ENCODE data around the gene PHF14. TPM values are rescaled to one million over a fixed set of nuclear protein-coding genes. Genes with fewer than 3 reads are reported as not detected.

The PHF14 gene
- total and polyA plus RNA-seq, 8 donors, result 18.9 to 140 (median 69.6) TPM

- intact Hi-C loops (cut with DNase I; ENCODE audit: low total_unique reads), result no loop called here
- no peak for DNase-seq
- no peaks in the 10 kb centered on the region for H3K4me1 ChIP-seq
- 50 to 83% (median 69%) methylated on average over 1 of the region's 1 CpG for WGBS, 5 donors
- H3K27ac ChIP-seq, result peak overlapping the region in 1 of 5 donors; percentile 26
- H3K27me3 ChIP-seq, result no peaks in the 10 kb centered on the region
- H3K4me3 ChIP-seq, result no peak overlapping the region
- H3K36me3 ChIP-seq, result no peaks in the 10 kb centered on the region
- TF ChIP-seq POLR2AphosphoS5 (IDR thresholded peaks at IDR 0.05), result no peak
- TF ChIP-seq EP300 (IDR thresholded peaks at IDR 0.05), result no peak
- TF ChIP-seq POLR2A (IDR thresholded peaks at IDR 0.05), result no peak
- H3K9me3 ChIP-seq, result no peaks in the 10 kb centered on the region
Observed at GRCh38 chr7:11203224-11203623, 229.6 kb downstream of the PHF14 start.

DNA sequence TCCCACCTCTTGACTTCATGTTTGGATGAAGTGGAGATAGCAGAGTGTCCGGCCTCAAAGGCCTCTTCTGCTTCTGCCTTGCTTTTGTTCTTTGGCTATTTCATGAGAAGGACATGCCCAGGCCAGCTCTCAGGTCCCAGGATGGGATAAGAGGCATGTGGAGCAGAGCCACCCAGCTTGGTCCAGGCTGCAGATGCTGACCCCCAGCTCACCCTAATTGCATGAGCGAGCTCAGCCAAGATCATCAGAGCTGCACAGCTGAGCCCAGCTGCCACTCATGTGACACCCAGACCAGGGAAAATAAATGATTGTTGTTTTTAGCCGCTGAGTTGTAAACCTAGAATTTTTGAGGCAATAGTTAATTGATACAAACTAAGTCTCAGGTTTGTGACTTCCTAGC lies 230.0 kb downstream of the PHF14 start:
- H3K27me3 ChIP-seq, result no peaks in the 10 kb centered on the region
- 68 to 82% (median 79%) methylated on average over 3 of the region's 3 CpGs for WGBS, 5 donors
- H3K27ac ChIP-seq, result peak overlapping the region in 1 of 5 donors; percentile 26
- TF ChIP-seq POLR2A (IDR thresholded peaks at IDR 0.05) (no peak), CTCF (IDR thresholded peaks at IDR 0.05) (no peak), POLR2AphosphoS5 (IDR thresholded peaks at IDR 0.05) (no peak), EP300 (IDR thresholded peaks at IDR 0.05) (no peak)
- no peaks in the 10 kb centered on the region for H3K9me3 ChIP-seq
- H3K4me3 ChIP-seq, result no peak overlapping the region
- intact Hi-C loops (cut with DNase I; ENCODE audit: low total_unique reads), result no loop called here
- DNase-seq, result peak in 1 of 2 donors; percentile 37
- H3K4me1 ChIP-seq, result no peaks in the 10 kb centered on the region
- H3K36me3 ChIP-seq, result no peaks in the 10 kb centered on the region

GRCh38 chr7:11206177-11206899 lies 232.7 kb downstream of the PHF14 start:
- 64 to 71% (median 66%) methylated on average over 4 of the region's 4 CpGs for WGBS, 5 donors
- H3K9me3 ChIP-seq, result no peaks in the 10 kb centered on the region
- intact Hi-C loops (cut with DNase I; ENCODE audit: low total_unique reads), result no loop called here
- H3K4me1 ChIP-seq, result no peaks in the 10 kb centered on the region
- H3K27ac ChIP-seq, result no peak overlapping the region
- no peak for DNase-seq
- no peaks in the 10 kb centered on the region for H3K27me3 ChIP-seq
- TF ChIP-seq POLR2AphosphoS5 (IDR thresholded peaks at IDR 0.05) (no peak), CTCF (IDR thresholded peaks at IDR 0.05) (no peak), EP300 (IDR thresholded peaks at IDR 0.05) (no peak), POLR2A (IDR thresholded peaks at IDR 0.05) (no peak)
- H3K36me3 ChIP-seq, result no peaks in the 10 kb centered on the region
- no peak overlapping the region for H3K4me3 ChIP-seq

DNA sequence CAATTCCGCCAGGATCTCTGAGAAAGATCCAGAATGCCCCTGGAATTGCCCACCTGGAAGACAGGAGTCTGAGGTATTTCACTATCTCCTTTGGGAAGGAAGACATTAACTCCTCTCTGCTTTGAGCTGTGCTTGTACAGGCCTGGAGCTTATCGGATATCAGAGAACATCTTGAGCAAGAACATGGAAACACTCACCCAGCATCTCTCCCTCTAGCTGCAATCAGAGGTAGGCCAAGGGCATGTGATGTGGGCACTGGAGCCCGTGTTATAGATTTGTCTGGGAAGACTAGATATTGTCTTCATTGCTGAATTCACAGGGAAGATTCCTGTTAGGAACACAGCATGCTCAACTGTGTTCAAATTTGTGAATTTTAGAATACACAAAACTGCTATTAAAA lies 233.9 kb downstream of the PHF14 start:
- no peak for DNase-seq
- Histone ChIP-seq H3K4me1 (peaks cover 0 to 9% (median 4%) of the 10 kb centered on the region in 4 donors), H3K9me3 (no peaks in the 10 kb centered on the region), H3K27me3 (no peaks in the 10 kb centered on the region), H3K27ac (no peak overlapping the region), H3K36me3 (no peaks in the 10 kb centered on the region), H3K4me3 (no peak overlapping the region)
- WGBS, 5 donors, result 74 to 87% (median 76%) methylated on average over 3 of the region's 3 CpGs
- no peak for TF ChIP-seq CTCF (IDR thresholded peaks at IDR 0.05)
- TF ChIP-seq POLR2A (IDR thresholded peaks at IDR 0.05), result no peak
- TF ChIP-seq EP300 (IDR thresholded peaks at IDR 0.05), result no peak
- no peak for TF ChIP-seq POLR2AphosphoS5 (IDR thresholded peaks at IDR 0.05)
- intact Hi-C loops (cut with DNase I; ENCODE audit: low total_unique reads), result no loop called here

GRCh38 chr7:11208883-11209465 lies 235.3 kb downstream of the PHF14 start:
- no peak for DNase-seq
- H3K27me3 ChIP-seq, result no peaks in the 10 kb centered on the region
- intact Hi-C loops (cut with DNase I; ENCODE audit: low total_unique reads), result no loop called here

More at GRCh38 chr7:11208883-11209465, 235.3 kb downstream of the PHF14 start:
- no peaks in the 10 kb centered on the region for H3K9me3 ChIP-seq
- WGBS, 5 donors, result 70 to 78% (median 75%) methylated on average over 5 of the region's 5 CpGs
- H3K27ac ChIP-seq, result no peak overlapping the region
- H3K4me3 ChIP-seq, result no peak overlapping the region
- peaks cover 0 to 12% (median 4%) of the 10 kb centered on the region in 4 donors for H3K4me1 ChIP-seq
- no peaks in the 10 kb centered on the region for H3K36me3 ChIP-seq
- no peak for TF ChIP-seq CTCF (IDR thresholded peaks at IDR 0.05)
- no peak for TF ChIP-seq POLR2AphosphoS5 (IDR thresholded peaks at IDR 0.05)
- TF ChIP-seq POLR2A (IDR thresholded peaks at IDR 0.05), result no peak
- no peak for TF ChIP-seq EP300 (IDR thresholded peaks at IDR 0.05)
